GM19468 (cell line): ENCODE results near the gene PLIN5.

Experiments used
- ATAC-seq: cut with Tn5 transposase; IDR thresholded peaks from one replicate; pipeline ENCODE4 v1.9.1; 2021; ENCODE audit warnings: mild to moderate bottlenecking, moderate library complexity, moderate number of reproducible peaks; ENCODE audit not compliant: unreplicated experiment; ENCODE audit errors: extremely low read depth

The PLIN5 gene

GRCh38 chr19:4507804-4508203 lies 27.2 kb downstream of the PLIN5 start:
- ATAC-seq: no peak

- ATAC-seq: no peak
Measured at GRCh38 chr19:4507150-4507452, 27.9 kb downstream of the PLIN5 start.

GRCh38 chr19:4506449-4507149 lies 28.4 kb downstream of the PLIN5 start:
- ATAC-seq: no peak

GRCh38 chr19:4505570-4506448 lies 29.2 kb downstream of the PLIN5 start:
- ATAC-seq: no peak

GRCh38 chr19:4504891-4505569 lies 30.0 kb downstream of the PLIN5 start:
- no peak for ATAC-seq

GRCh38 chr19:4504297-4504701 lies 30.7 kb downstream of the PLIN5 start:
- ATAC-seq: no peak

GRCh38 chr19:4503825-4504170 lies 31.2 kb downstream of the PLIN5 start:
- no peak for ATAC-seq

GRCh38 chr19:4503132-4503824 lies 31.7 kb downstream of the PLIN5 start:
- ATAC-seq: no peak

GRCh38 chr19:4502282-4503131 lies 32.5 kb downstream of the PLIN5 start:
- ATAC-seq: no peak

GRCh38 chr19:4501691-4502090 lies 33.3 kb downstream of the PLIN5 start:
- no peak for ATAC-seq

- ATAC-seq: no peak
Measured at GRCh38 chr19:4500841-4501591, 34.0 kb downstream of the PLIN5 start.

GRCh38 chr19:4499855-4500254 lies 35.2 kb downstream of the PLIN5 start:
- no peak for ATAC-seq

- ATAC-seq: no peak
Measured at GRCh38 chr19:4499318-4499717, 35.7 kb downstream of the PLIN5 start.

- ATAC-seq: no peak
Measured at GRCh38 chr19:4498694-4499093, 36.3 kb downstream of the PLIN5 start.

GRCh38 chr19:4497770-4498389 lies 37.1 kb downstream of the PLIN5 start:
- ATAC-seq: no peak

- no peak for ATAC-seq
Measured at GRCh38 chr19:4496304-4496703, 38.7 kb downstream of the PLIN5 start.

GRCh38 chr19:4495471-4495870 lies 39.6 kb downstream of the PLIN5 start:
- no peak for ATAC-seq

- ATAC-seq: no peak
Measured at GRCh38 chr19:4494691-4495064, 40.3 kb downstream of the PLIN5 start.
